HEK293T (cell line): ENCODE results near the gene MGAT4A.

Source experiments
- CTCF ChIA-PET: fragments of 350-600 bp; formaldehyde crosslinking; extraction: SDS; loops from one replicate; lab custom pipeline; 2021; ENCODE audit warnings: antibody characterized with exemption, inconsistent platforms; lab: Yijun Ruan, JAX
- POLR2A ChIA-PET: fragments of 350-600 bp; formaldehyde crosslinking; extraction: SDS; loops from one replicate; lab custom pipeline; 2020; ENCODE audit warnings: antibody characterized with exemption, inconsistent platforms; lab: Yijun Ruan, JAX
- DNase-seq: peaks from one replicate; pipeline ENCODE4 v3.0.0; 2012; ENCODE audit warnings: mixed read lengths; ENCODE audit errors: extremely low spot score
- ARNT ChIP-seq: fragments of 450-650 bp; IDR thresholded peaks from 2 replicates; pipeline ENCODE4 v1.6.1; 2017; ENCODE audit warnings: mild to moderate bottlenecking
- BHLHE40 ChIP-seq: fragments of 450-650 bp; IDR thresholded peaks from 2 replicates; pipeline ENCODE4 v1.6.1; 2016; ENCODE audit warnings: mild to moderate bottlenecking, moderate library complexity, borderline replicate concordance
- CTBP1 ChIP-seq: fragments of 450-650 bp; IDR thresholded peaks from 2 replicates; pipeline ENCODE4 v1.6.1; 2016; ENCODE audit warnings: borderline replicate concordance
- ELF4 ChIP-seq: fragments of 450-650 bp; IDR thresholded peaks from 2 replicates; pipeline ENCODE4 v1.6.1; 2017; ENCODE audit warnings: antibody characterized with exemption
- FOXA1 ChIP-seq: fragments of 450-650 bp; IDR thresholded peaks from 2 replicates; pipeline ENCODE4 v1.6.1; 2016; ENCODE audit warnings: mild to moderate bottlenecking
- FOXK2 ChIP-seq: fragments of 450-650 bp; IDR thresholded peaks from 2 replicates; pipeline ENCODE4 v1.6.1; 2016; ENCODE audit warnings: mild to moderate bottlenecking
- FOXM1 ChIP-seq: fragments of 450-650 bp; IDR thresholded peaks from 2 replicates; pipeline ENCODE4 v1.6.1; 2017; ENCODE audit warnings: mild to moderate bottlenecking, borderline replicate concordance
- HDGF ChIP-seq: fragments of 450-650 bp; IDR thresholded peaks from 2 replicates; pipeline ENCODE4 v1.6.1; 2017; ENCODE audit warnings: antibody characterized with exemption, borderline replicate concordance
- L3MBTL2 ChIP-seq: fragments of 450-650 bp; conservative IDR thresholded peaks from 2 replicates; pipeline ENCODE4 v1.6.1; 2016; ENCODE audit warnings: mild to moderate bottlenecking
- LEF1 ChIP-seq: fragments of 450-650 bp; IDR thresholded peaks from 2 replicates; pipeline ENCODE4 v1.6.1; 2017; ENCODE audit warnings: mild to moderate bottlenecking, borderline replicate concordance
- NFRKB ChIP-seq: fragments of 450-650 bp; IDR thresholded peaks from 2 replicates; pipeline ENCODE4 v1.6.1; 2016; ENCODE audit warnings: mild to moderate bottlenecking, moderate library complexity
- SP1 ChIP-seq: fragments of 450-650 bp; IDR thresholded peaks from 2 replicates; pipeline ENCODE4 v1.6.1; 2017
- SUZ12 ChIP-seq: fragments of 450-650 bp; IDR thresholded peaks from 2 replicates; pipeline ENCODE4 v1.6.1; 2016; ENCODE audit warnings: mild to moderate bottlenecking
- TARDBP ChIP-seq: fragments of 450-650 bp; IDR thresholded peaks from 2 replicates; pipeline ENCODE4 v1.6.1; 2016
- ZNF384 ChIP-seq: fragments of 450-650 bp; IDR thresholded peaks from 2 replicates; pipeline ENCODE4 v1.6.1; 2016
- TF ChIP-seq, protein P1 (sequence below): fragments of 450-650 bp; IDR thresholded peaks from 2 replicates; pipeline ENCODE4 v1.6.1; 2016

The MGAT4A gene

DNA sequence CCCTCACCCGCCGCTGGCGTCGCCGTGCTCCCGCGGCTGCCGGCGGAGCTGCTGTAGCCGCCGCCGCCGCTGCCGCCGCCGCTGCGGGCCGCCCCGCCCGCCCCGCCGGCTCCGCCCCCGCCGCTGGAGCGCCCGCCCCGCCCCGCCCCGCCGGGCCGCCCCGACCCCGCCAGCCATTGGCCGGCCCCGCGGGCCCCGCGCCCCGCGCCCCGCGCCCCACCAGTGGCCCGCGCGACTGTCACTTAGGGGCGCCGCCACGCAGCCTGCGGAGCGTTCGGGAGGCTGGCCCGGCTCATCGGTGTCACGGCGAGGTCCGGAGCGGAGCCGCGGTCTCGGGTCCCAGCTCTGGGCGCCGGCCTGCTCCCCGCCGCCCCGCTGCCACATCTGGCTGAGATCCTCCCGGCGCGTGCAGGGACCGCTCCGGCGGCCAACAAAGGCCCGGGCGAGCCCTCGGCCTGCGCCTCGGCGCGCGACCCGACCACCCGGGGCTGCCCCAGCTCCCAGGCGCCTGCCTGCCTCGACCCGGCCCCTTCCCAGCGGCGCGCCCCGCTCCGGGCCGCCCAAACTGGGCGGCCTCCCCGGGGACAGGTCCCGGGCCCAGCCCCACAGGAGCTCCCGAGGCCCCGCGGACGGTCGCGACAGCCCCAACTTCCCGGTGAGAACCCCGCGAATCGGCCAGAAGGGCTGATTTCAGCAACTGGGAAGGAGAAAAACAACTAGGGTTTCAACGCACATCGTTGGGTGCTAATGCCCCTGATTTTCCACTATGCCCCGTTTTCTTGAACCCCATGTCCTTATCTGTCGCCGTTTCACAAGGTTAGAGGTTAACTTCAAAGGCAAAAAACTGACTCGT, at the start of gene MGAT4A:
TSS of gene MGAT4A (minus strand) at position 92 of the 853 bp plus-strand sequence. CDS start 4,800 bp downstream, outside the sequence.
- DNase-seq: peak; percentile 73
- TF ChIP-seq TARDBP: no peak
- TF ChIP-seq, protein P1, sequence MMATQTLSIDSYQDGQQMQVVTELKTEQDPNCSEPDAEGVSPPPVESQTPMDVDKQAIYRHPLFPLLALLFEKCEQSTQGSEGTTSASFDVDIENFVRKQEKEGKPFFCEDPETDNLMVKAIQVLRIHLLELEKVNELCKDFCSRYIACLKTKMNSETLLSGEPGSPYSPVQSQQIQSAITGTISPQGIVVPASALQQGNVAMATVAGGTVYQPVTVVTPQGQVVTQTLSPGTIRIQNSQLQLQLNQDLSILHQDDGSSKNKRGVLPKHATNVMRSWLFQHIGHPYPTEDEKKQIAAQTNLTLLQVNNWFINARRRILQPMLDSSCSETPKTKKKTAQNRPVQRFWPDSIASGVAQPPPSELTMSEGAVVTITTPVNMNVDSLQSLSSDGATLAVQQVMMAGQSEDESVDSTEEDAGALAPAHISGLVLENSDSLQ: 0 out of 2 replicates have a peak, but pooled peaks have one; percentile 15
- ChIA-PET POLR2A (interaction anchor here (0.8 to 1.3 kb wide), 4 partner anchors 16 to 122 kb away, joined by 3 to 4 read pairs (median 3); no protein-coding TSS in a partner anchor), CTCF (interaction anchor here (0.6 kb wide), 1 partner anchor 86 kb away, joined by 3 read pairs; no protein-coding TSS in a partner anchor)

DNA sequence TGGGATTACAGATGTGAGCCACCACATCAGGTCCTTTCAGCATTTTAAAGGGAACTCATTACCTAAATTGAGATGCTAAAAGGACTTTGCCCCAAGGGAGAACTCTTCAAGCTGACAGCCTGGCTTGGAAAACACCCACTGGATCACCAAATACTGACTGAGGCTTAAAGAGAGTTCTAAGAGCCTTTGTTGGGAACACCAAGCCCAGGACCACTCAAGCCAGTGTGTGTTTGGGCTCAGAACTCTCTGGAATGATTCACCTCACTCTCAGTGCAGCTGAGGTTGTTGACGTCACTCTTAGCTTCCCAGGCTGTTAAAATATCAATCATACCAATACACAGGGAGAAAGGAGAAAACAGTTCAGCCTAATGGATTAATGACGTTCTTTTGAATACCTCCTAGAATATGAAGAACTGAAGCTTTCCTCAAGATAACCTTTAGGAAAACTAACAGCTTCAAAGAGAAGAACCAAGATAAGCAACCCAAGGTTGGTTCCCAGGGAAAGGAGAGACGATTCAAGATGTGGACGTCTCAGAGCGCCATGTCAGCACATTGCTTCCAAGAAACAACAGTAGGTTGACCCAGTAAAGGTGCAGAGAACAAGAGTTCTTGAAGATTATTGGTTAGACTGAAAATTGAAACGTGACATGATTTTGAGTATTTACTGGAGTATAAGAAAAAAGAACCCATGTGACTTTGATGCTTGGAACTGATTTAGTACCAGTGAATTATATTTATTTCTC, 48.0 kb upstream of the MGAT4A start:
- TF ChIP-seq CTBP1 (no peak), SUZ12 (no peak), ARNT (no peak), L3MBTL2 (no peak), FOXM1 (no peak), SP1 (no peak), NFRKB (no peak), BHLHE40 (no peak), FOXA1 (no peak), HDGF (no peak)
- TF ChIP-seq, protein P1: no peak
- ChIA-PET CTCF (no interaction called here), POLR2A (no interaction called here)
- no peak for DNase-seq

DNA sequence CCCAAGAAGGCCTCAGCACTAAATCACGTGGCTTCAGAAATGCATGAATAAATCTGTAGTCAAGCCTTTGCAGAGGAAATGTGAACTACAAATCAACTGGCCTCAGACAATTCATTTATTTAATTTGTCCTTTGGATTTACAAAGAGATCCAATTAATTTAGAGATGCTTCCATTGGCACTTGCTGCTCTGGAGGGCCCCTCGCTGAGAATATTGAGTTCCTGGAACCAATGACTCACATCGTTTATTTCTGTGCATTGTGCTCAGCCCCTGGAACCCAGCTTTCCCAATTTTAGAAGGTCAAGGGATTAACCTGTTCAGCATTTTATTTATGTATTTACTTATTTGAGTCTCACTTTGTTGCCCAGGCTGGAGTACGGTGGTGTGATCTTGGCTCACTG, 47.2 kb upstream of the MGAT4A start:
- POLR2A ChIA-PET: no interaction called here
- DNase-seq: no peak
- no peak for TF ChIP-seq SUZ12
- no peak for TF ChIP-seq ZNF384
- TF ChIP-seq ELF4: no peak
- TF ChIP-seq L3MBTL2: no peak
- no peak for TF ChIP-seq FOXA1
- no peak for TF ChIP-seq CTBP1
- TF ChIP-seq FOXM1: no peak
- no peak for TF ChIP-seq BHLHE40
- TF ChIP-seq, protein P1: no peak
- no peak for TF ChIP-seq TARDBP
- TF ChIP-seq NFRKB: no peak
- CTCF ChIA-PET: no interaction called here

DNA sequence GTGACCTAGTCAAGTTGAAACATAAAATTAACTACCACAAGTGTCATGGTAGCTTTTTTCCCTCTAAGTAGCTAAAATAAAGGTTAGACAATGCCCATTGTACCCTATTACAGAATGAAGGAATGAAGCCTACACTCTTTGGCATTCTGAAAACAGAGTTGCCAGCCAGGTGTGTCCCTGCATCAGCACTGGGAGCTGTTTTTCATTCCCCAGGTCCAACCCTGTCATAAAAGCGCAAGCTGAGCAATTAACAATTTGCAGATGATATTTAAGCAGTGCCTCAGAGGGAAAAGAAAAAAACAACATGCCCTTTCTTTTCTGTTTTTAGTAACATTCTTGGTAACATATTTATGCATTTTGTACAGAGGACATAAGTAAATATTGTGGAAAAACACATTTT, 46.8 kb upstream of the MGAT4A start:
- TF ChIP-seq, protein P1: no peak
- TF ChIP-seq HDGF (no peak), TARDBP (no peak), NFRKB (no peak), CTBP1 (no peak), FOXK2 (no peak), L3MBTL2 (no peak), FOXM1 (no peak), ZNF384 (no peak), BHLHE40 (no peak), ELF4 (no peak), LEF1 (no peak), SP1 (no peak), SUZ12 (no peak)

DNA sequence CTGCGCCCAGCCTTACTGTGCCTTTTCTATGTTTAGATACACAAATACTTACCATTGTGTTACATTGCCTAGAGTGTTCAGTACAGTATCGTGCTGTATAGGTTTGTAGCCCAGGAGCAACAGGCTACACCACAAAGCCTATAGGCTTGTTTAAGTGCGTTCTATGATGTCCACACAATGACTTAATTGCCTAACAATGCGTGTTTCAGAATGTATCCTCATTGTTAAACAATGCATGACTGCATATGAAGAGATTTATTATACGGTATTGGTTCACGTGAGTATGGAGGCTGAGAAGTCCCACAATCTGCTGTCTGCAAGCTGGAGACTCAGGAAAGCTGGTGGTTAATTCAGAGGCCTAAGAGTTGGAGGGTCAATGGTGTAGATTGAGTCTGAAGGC, 46.1 kb upstream of the MGAT4A start:
- ChIA-PET CTCF (no interaction called here), POLR2A (no interaction called here)
- TF ChIP-seq SUZ12 (no peak), FOXM1 (no peak), CTBP1 (no peak), HDGF (no peak), FOXA1 (no peak), ELF4 (no peak)
- TF ChIP-seq, protein P1: no peak
- no peak for DNase-seq

More for the DNA sequence above, 46.8 kb upstream of the MGAT4A start:
- ChIA-PET CTCF (no interaction called here), POLR2A (no interaction called here)
- no peak for DNase-seq
